ENCODE measurements around the gene CD300C.

GRCh38 chr17:74526681-74527080, 19.2 kb downstream of the CD300C start:
- TF ChIP-seq, protein P1, sequence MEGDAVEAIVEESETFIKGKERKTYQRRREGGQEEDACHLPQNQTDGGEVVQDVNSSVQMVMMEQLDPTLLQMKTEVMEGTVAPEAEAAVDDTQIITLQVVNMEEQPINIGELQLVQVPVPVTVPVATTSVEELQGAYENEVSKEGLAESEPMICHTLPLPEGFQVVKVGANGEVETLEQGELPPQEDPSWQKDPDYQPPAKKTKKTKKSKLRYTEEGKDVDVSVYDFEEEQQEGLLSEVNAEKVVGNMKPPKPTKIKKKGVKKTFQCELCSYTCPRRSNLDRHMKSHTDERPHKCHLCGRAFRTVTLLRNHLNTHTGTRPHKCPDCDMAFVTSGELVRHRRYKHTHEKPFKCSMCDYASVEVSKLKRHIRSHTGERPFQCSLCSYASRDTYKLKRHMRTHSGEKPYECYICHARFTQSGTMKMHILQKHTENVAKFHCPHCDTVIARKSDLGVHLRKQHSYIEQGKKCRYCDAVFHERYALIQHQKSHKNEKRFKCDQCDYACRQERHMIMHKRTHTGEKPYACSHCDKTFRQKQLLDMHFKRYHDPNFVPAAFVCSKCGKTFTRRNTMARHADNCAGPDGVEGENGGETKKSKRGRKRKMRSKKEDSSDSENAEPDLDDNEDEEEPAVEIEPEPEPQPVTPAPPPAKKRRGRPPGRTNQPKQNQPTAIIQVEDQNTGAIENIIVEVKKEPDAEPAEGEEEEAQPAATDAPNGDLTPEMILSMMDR (IDR thresholded peaks at IDR 0.05) = no peak
- TF ChIP-seq POLR2A (IDR thresholded peaks at IDR 0.05) = no peak

Measured in esophagus squamous epithelium (tissue), 4 donors.